Esophagus muscularis mucosa (tissue), 4 donors: ENCODE measurements around the gene OR2AP1. TPM values are rescaled to one million over a fixed set of nuclear protein-coding genes. Genes with fewer than 3 reads are reported as not detected.
"Not testable (repeated sequence)": the region's sequence is repeated elsewhere in the genome, so short reads cannot be mapped to it uniquely, and the experiment has no call there.

ENCODE experiments used
- DNase-seq: peaks from one replicate; pipeline ENCODE4 v3.0.0-alpha.2; 2017; ENCODE audit errors: extremely low spot score
- H3K27ac ChIP-seq, 4 donors: fragments of 200-600 bp; sonication (generic); replicated peaks in 1 of 4; 1 replicate in 3 of 4; 2 replicates in 1 of 4; pipeline ENCODE4 v1.5.1; 2016 to 2019; ENCODE audit warnings: mild to moderate bottlenecking in 1 of 4
- H3K27me3 ChIP-seq, 4 donors: fragments of 200-600 bp; sonication (generic); one replicate each; pipeline versions ENCODE4 v1.5.1 to v1.6.0; 2016 to 2019
- H3K36me3 ChIP-seq, 4 donors: fragments of 200-600 bp; sonication (generic); one replicate each; pipeline ENCODE4 v1.5.1; 2016 to 2019
- H3K4me1 ChIP-seq, 4 donors: fragments of 200-600 bp; sonication (generic); one replicate each; pipeline ENCODE4 v1.5.1; 2016 to 2019
- H3K4me3 ChIP-seq, 4 donors: fragments of 200-600 bp; sonication (generic); 1 replicate in 2 of 4; 2 replicates in 2 of 4; pipeline ENCODE4 v1.5.1; 2016 to 2019; ENCODE audit warnings: mild to moderate bottlenecking in 4 of 4, moderate library complexity in 1 of 4
- H3K9me3 ChIP-seq, 4 donors: fragments of 200-600 bp; sonication (generic); 1 replicate in 3 of 4; 2 replicates in 1 of 4; pipeline ENCODE4 v1.5.1; 2016 to 2019
- CTCF ChIP-seq, 3 experiments: fragments of 200-600 bp in 2 of 3; fragments of 450-650 bp in 1 of 3; sonication (generic) in 2 of 3; IDR thresholded peaks; one replicate each; pipeline ENCODE4 v1.5.1; 2017 to 2019; ENCODE audit warnings: antibody characterized with exemption in 3 of 3, mild to moderate bottlenecking in 2 of 3, moderate library complexity in 1 of 3
- EP300 ChIP-seq: sonication (generic); formaldehyde crosslinking; IDR thresholded peaks from one replicate; pipeline ENCODE4 v1.6.1; 2017; ENCODE audit warnings: antibody characterized with exemption
- POLR2A ChIP-seq: fragments of 450-650 bp; IDR thresholded peaks from one replicate; pipeline ENCODE4 v1.6.1; 2017; ENCODE audit warnings: antibody characterized with exemption, moderate library complexity, mild to moderate bottlenecking, low read depth
- POLR2AphosphoS5 ChIP-seq, 2 donors: sonication (generic); formaldehyde crosslinking; IDR thresholded peaks; one replicate each; pipeline ENCODE4 v1.6.1; 2017; ENCODE audit warnings: antibody characterized with exemption in 2 of 2
- WGBS: methylation state at CpG from one replicate; pipeline ENCODE4 v1.1.5; 2018; 5-methylcytosine and 5-hydroxymethylcytosine counted together
- intact Hi-C: fragments of 100-400 bp; cut with DNase I; formaldehyde crosslinking; loops from one replicate; pipeline ENCODE4 v1.15.1; 2023
- total RNA-seq, 4 donors: library from RNA; depleted of rRNA; stranded (reverse); fragments of >200 nt; gene quantifications; one replicate each; pipeline versions ENCODE4 v1.1.0 to v1.2.1, GENCODE V29; 2016

OR2AP1 gene
- total RNA-seq, 4 donors from 2014 or later, result not detected

GRCh38 chr12:55582066-55582465, 9.8 kb downstream of the OR2AP1 start:
- WGBS, result 85% methylated on average over 2 of the region's 2 CpGs
- Histone ChIP-seq H3K4me1 (no peaks in the 10 kb centered on the region), H3K4me3 (no peak overlapping the region), H3K36me3 (no peaks in the 10 kb centered on the region), H3K27ac (no peak overlapping the region), H3K27me3 (no peaks in the 10 kb centered on the region), H3K9me3 (peaks cover 0 to 10% (median 0%) of the 10 kb centered on the region in 4 donors)
- TF ChIP-seq POLR2AphosphoS5 (IDR thresholded peaks at IDR 0.05) (no peak), EP300 (no peak), CTCF (IDR thresholded peaks at IDR 0.05) (no peak), POLR2A (no peak)
- intact Hi-C loops, result no loop called here
- no peak for DNase-seq

- no peak for DNase-seq
- H3K4me3 ChIP-seq, result no peak overlapping the region
- H3K27ac ChIP-seq, result no peak overlapping the region
- no peaks in the 10 kb centered on the region for H3K27me3 ChIP-seq
- no peaks in the 10 kb centered on the region for H3K4me1 ChIP-seq
- H3K36me3 ChIP-seq, result no peaks in the 10 kb centered on the region
- peaks cover 0 to 13% (median 0%) of the 10 kb centered on the region in 4 donors for H3K9me3 ChIP-seq
- intact Hi-C loops, result no loop called here
- TF ChIP-seq POLR2AphosphoS5 (IDR thresholded peaks at IDR 0.05) (no peak), POLR2A (no peak), EP300 (no peak), CTCF (IDR thresholded peaks at IDR 0.05) (no peak)
- 60% methylated on average over 2 of the region's 2 CpGs for WGBS
These were observed 13.5 kb downstream of the OR2AP1 start for GRCh38 chr12:55585817-55586216.

- DNase-seq, intact Hi-C loops, H3K4me1 ChIP-seq, H3K27me3 ChIP-seq, H3K9me3 ChIP-seq, H3K27ac ChIP-seq, H3K36me3 ChIP-seq, H3K4me3 ChIP-seq: not testable (repeated sequence)
- 78% methylated on average over 12 of the region's 12 CpGs for WGBS
These were observed 17.9 kb downstream of the OR2AP1 start for GRCh38 chr12:55590152-55590551.

- Histone ChIP-seq H3K27me3 (no peaks in the 10 kb centered on the region), H3K27ac (no peak overlapping the region), H3K9me3 (no peaks in the 10 kb centered on the region), H3K4me1 (peaks cover 0 to 8% (median 2%) of the 10 kb centered on the region in 4 donors), H3K4me3 (no peak overlapping the region), H3K36me3 (no peaks in the 10 kb centered on the region)
- 78% methylated on average over 8 of the region's 8 CpGs for WGBS
- TF ChIP-seq CTCF (IDR thresholded peaks at IDR 0.05), result no peak
- no peak for TF ChIP-seq POLR2AphosphoS5 (IDR thresholded peaks at IDR 0.05)
- TF ChIP-seq POLR2A, result no peak
- TF ChIP-seq EP300, result no peak
- intact Hi-C loops, result no loop called here
- DNase-seq, result no peak
These were observed 35.7 kb downstream of the OR2AP1 start for GRCh38 chr12:55607821-55608594.

GRCh38 chr12:55610598-55610997, 38.3 kb downstream of the OR2AP1 start:
- no peaks in the 10 kb centered on the region for H3K27me3 ChIP-seq
- H3K9me3 ChIP-seq, result peaks cover 0 to 12% (median 7%) of the 10 kb centered on the region in 4 donors
- H3K36me3 ChIP-seq, result no peaks in the 10 kb centered on the region
- DNase-seq, result no peak
- no peak overlapping the region for H3K27ac ChIP-seq
- H3K4me1 ChIP-seq, result peaks cover 0 to 9% (median 2%) of the 10 kb centered on the region in 4 donors
- TF ChIP-seq POLR2AphosphoS5 (IDR thresholded peaks at IDR 0.05) (no peak), POLR2A (no peak), EP300 (no peak), CTCF (IDR thresholded peaks at IDR 0.05) (no peak)
- WGBS, result 90% methylated on average over 1 of the region's 1 CpG
- H3K4me3 ChIP-seq, result no peak overlapping the region
- intact Hi-C loops, result no loop called here
